ENCODE results near the gene PAQR8.

- TF ChIP-seq, protein P1, sequence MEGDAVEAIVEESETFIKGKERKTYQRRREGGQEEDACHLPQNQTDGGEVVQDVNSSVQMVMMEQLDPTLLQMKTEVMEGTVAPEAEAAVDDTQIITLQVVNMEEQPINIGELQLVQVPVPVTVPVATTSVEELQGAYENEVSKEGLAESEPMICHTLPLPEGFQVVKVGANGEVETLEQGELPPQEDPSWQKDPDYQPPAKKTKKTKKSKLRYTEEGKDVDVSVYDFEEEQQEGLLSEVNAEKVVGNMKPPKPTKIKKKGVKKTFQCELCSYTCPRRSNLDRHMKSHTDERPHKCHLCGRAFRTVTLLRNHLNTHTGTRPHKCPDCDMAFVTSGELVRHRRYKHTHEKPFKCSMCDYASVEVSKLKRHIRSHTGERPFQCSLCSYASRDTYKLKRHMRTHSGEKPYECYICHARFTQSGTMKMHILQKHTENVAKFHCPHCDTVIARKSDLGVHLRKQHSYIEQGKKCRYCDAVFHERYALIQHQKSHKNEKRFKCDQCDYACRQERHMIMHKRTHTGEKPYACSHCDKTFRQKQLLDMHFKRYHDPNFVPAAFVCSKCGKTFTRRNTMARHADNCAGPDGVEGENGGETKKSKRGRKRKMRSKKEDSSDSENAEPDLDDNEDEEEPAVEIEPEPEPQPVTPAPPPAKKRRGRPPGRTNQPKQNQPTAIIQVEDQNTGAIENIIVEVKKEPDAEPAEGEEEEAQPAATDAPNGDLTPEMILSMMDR (IDR thresholded peaks at IDR 0.05) = no peak
- TF ChIP-seq SIN3A (IDR thresholded peaks at IDR 0.05; ENCODE audit: borderline replicate concordance, insufficient read depth, low read depth, low read length) = no peak
Observed at GRCh38 chr6:52347818-52348217, 14.1 kb upstream of the PAQR8 start.

Measured in Panc1 (cell line).